Omental fat pad (tissue), 4 donors: ENCODE measurements around the gene TOP2B. TPM values are rescaled to one million over a fixed set of nuclear protein-coding genes. Genes with fewer than 3 reads are reported as not detected.

ENCODE experiments used
- ATAC-seq: fragments of 150-250 bp; one replicate; pipeline ENCODE4 v1.9.1; 2016; ENCODE audit warnings: mild to moderate bottlenecking, moderate library complexity; ENCODE audit not compliant: low FRiP score
- DNase-seq: peaks from one replicate; pipeline ENCODE4 v3.0.0-alpha.2; 2019; ENCODE audit warnings: low spot score
- CTCF ChIP-seq, 3 donors: fragments of 450-650 bp; IDR thresholded peaks; one replicate each; pipeline ENCODE4 v1.5.1; 2016 to 2017; ENCODE audit warnings: antibody characterized with exemption in 3 of 3, mild to moderate bottlenecking in 3 of 3, moderate library complexity in 2 of 3
- total RNA-seq, 4 donors: library from RNA; depleted of rRNA; stranded (reverse); fragments of >200 nt; gene quantifications; one replicate each; pipeline ENCODE4 v1.1.0, GENCODE V29; 2016

Gene TOP2B
- total RNA-seq, 4 donors from 2014 or later, result 63.0 to 98.0 (median 64.3) TPM

GRCh38 chr3:25567388-25567787, 97.3 kb downstream of the TOP2B start:
- DNase-seq (no peak), ATAC-seq (no peak)
- no peak for TF ChIP-seq CTCF (IDR thresholded peaks at IDR 0.05)

- DNase-seq, result no peak
- no peak for ATAC-seq
- TF ChIP-seq CTCF (IDR thresholded peaks at IDR 0.05), result no peak
These were observed 98.3 kb downstream of the TOP2B start for GRCh38 chr3:25566358-25566920.

- ATAC-seq (no peak), DNase-seq (no peak)
- no peak for TF ChIP-seq CTCF (IDR thresholded peaks at IDR 0.05)
These were observed 98.9 kb downstream of the TOP2B start for GRCh38 chr3:25565807-25566206.

GRCh38 chr3:25564075-25564474, 100.6 kb downstream of the TOP2B start:
- DNase-seq (no peak), ATAC-seq (no peak)
- no peak for TF ChIP-seq CTCF (IDR thresholded peaks at IDR 0.05)

- ATAC-seq (no peak), DNase-seq (no peak)
- TF ChIP-seq CTCF (IDR thresholded peaks at IDR 0.05), result no peak
These were observed 101.1 kb downstream of the TOP2B start for GRCh38 chr3:25563601-25564000.

GRCh38 chr3:25558796-25559195, 105.9 kb downstream of the TOP2B start:
- ATAC-seq (no peak), DNase-seq (no peak)
- TF ChIP-seq CTCF (IDR thresholded peaks at IDR 0.05), result no peak

- DNase-seq (no peak), ATAC-seq (no peak)
These were observed 106.6 kb downstream of the TOP2B start for GRCh38 chr3:25558121-25558520.

More at GRCh38 chr3:25558121-25558520, 106.6 kb downstream of the TOP2B start:
- TF ChIP-seq CTCF (IDR thresholded peaks at IDR 0.05), result no peak
